Endothelial cell of umbilical vein (primary cell): ENCODE results near the gene ZBTB20. TPM values are rescaled to one million over a fixed set of nuclear protein-coding genes. Genes with fewer than 3 reads are reported as not detected.

Experiments used
- BruUV-seq: library from RNA; stranded (reverse); fragments of 400-500 nt; replicated peaks from 2 replicates; lab custom pipeline; 2021; lab: Mats Ljungman, UMichigan
- CTCF ChIA-PET: fragments of 300-600, 350-600 bp; sonication (Branson Sonifier 250); formaldehyde crosslinking; loops from one replicate; lab custom pipeline; 2021; ENCODE audit warnings: antibody characterized with exemption, inconsistent platforms; lab: Charles Lee
- POLR2A ChIA-PET: fragments of 300-600, 350-600 bp; sonication (Branson Sonifier 250); formaldehyde crosslinking; loops from one replicate; lab custom pipeline; 2021; ENCODE audit warnings: antibody characterized with exemption, inconsistent platforms; lab: Charles Lee
- DNase-seq: peaks from one replicate; pipeline ENCODE4 v3.0.0-alpha.2; 2011; ENCODE audit warnings: low read depth, low spot score
- FAIRE-seq: peaks from 2 replicates; lab custom pipeline; 2011; peaks lifted over from hg19 to GRCh38; lab: Jason Lieb, UNC
- H2AFZ ChIP-seq: 2 replicates; pipeline ENCODE4 v1.6.0; 2012; ENCODE audit warnings: low read depth, low read length, control low read depth, inconsistent platforms
- H3K27ac ChIP-seq: 2 replicates; pipeline ENCODE4 v1.5.1; 2011; ENCODE audit warnings: low read depth, mild to moderate bottlenecking, control low read depth, low read length, moderate library complexity; ENCODE audit not compliant: insufficient read depth
- H3K27me3 ChIP-seq, 2 experiments: 2 replicates each; pipeline versions ENCODE4 v1.6.0 to v1.6.1; 2011; ENCODE audit warnings: low read length in 2 of 2, mixed read lengths in 1 of 2; ENCODE audit not compliant: control insufficient read depth in 2 of 2, insufficient read depth in 2 of 2
- H3K36me3 ChIP-seq, 2 experiments: 2 replicates in 1 of 2; 3 replicates in 1 of 2; pipeline ENCODE4 v1.5.1; 2011; ENCODE audit warnings: low read length in 2 of 2, mild to moderate bottlenecking in 1 of 2, moderate library complexity in 1 of 2; ENCODE audit not compliant: control insufficient read depth in 2 of 2, insufficient read depth in 2 of 2; ENCODE audit errors: extremely low read depth in 1 of 2
- H3K4me1 ChIP-seq: 3 replicates; pipeline ENCODE4 v1.5.1; 2011; ENCODE audit warnings: mild to moderate bottlenecking, low read length; ENCODE audit not compliant: control insufficient read depth, insufficient read depth; ENCODE audit errors: extremely low read depth
- H3K4me2 ChIP-seq: 2 replicates; pipeline ENCODE4 v1.6.1; 2011; ENCODE audit warnings: low read length, control low read depth, mixed read lengths; ENCODE audit not compliant: insufficient read depth
- H3K4me3 ChIP-seq, 3 experiments: fragments of 200-600 bp in 1 of 3; sonication (generic), shearing (Covaris generic) in 1 of 3; replicated peaks in 1 of 3; 2 replicates each; pipeline ENCODE4 v1.5.1; 2011 to 2016; ENCODE audit warnings: control low read depth in 3 of 3, low read length in 3 of 3, mild to moderate bottlenecking in 2 of 3, inconsistent platforms in 1 of 3, low read depth in 1 of 3, moderate library complexity in 1 of 3; ENCODE audit not compliant: insufficient read depth in 1 of 3
- H3K79me2 ChIP-seq: 2 replicates; pipeline ENCODE4 v1.6.0; 2012; ENCODE audit warnings: low read length, inconsistent platforms; ENCODE audit not compliant: control insufficient read depth, insufficient read depth
- H3K9ac ChIP-seq: replicated peaks from 2 replicates; pipeline ENCODE3; 2011; ENCODE audit warnings: low read length, control low read depth; ENCODE audit not compliant: insufficient read depth; ENCODE audit errors: extremely low read depth
- H3K9me1 ChIP-seq: replicated peaks from 3 replicates; pipeline ENCODE4 v1.6.0; 2011; ENCODE audit warnings: mild to moderate bottlenecking, low read length; ENCODE audit not compliant: control insufficient read depth, insufficient read depth; ENCODE audit errors: extremely low read depth
- H3K9me3 ChIP-seq: replicated peaks from 2 replicates; pipeline ENCODE4 v1.5.1; 2012; ENCODE audit warnings: low read length, inconsistent platforms; ENCODE audit not compliant: control insufficient read depth, insufficient read depth
- H4K20me1 ChIP-seq: replicated peaks from 2 replicates; pipeline ENCODE3; 2011; ENCODE audit warnings: mild to moderate bottlenecking, low read length; ENCODE audit not compliant: control insufficient read depth, insufficient read depth; ENCODE audit errors: extremely low read depth
- EZH2 ChIP-seq: IDR thresholded peaks from 2 replicates; pipeline ENCODE4 v1.6.1; 2012; ENCODE audit warnings: borderline replicate concordance, low read depth, mild to moderate bottlenecking, moderate library complexity, low read length, inconsistent platforms; ENCODE audit not compliant: severe bottlenecking
- FOS ChIP-seq: IDR thresholded peaks from 2 replicates; pipeline ENCODE4 v1.6.1; 2011; ENCODE audit warnings: mild to moderate bottlenecking, low read length, moderate library complexity, borderline replicate concordance; ENCODE audit not compliant: insufficient read depth
- GATA2 ChIP-seq: IDR thresholded peaks from 2 replicates; pipeline ENCODE4 v1.7.0; 2011; ENCODE audit warnings: low read depth, mild to moderate bottlenecking, moderate library complexity, mixed read lengths, low read length; ENCODE audit not compliant: insufficient read length, insufficient read depth
- JUN ChIP-seq: IDR thresholded peaks from 2 replicates; pipeline ENCODE4 v1.6.1; 2011; ENCODE audit warnings: borderline replicate concordance, low read depth; ENCODE audit not compliant: insufficient read length, insufficient read depth
- MAX ChIP-seq: IDR thresholded peaks from 2 replicates; pipeline ENCODE4 v1.6.1; 2011; ENCODE audit not compliant: insufficient read depth, insufficient read length
- MYC ChIP-seq: IDR thresholded peaks from one replicate; pipeline ENCODE4 v1.6.1; 2011; ENCODE audit warnings: mild to moderate bottlenecking, low read depth, low read length
- POLR2A ChIP-seq: IDR thresholded peaks from 2 replicates; pipeline ENCODE4 v1.6.1; 2012; ENCODE audit warnings: low read depth, mild to moderate bottlenecking, control low read depth, low read length
- POLR2AphosphoS5 ChIP-seq: IDR thresholded peaks from 2 replicates; pipeline ENCODE4 v1.6.1; 2012; ENCODE audit warnings: low read depth, mild to moderate bottlenecking, control low read depth, low read length, moderate library complexity; ENCODE audit not compliant: insufficient read depth
- dilution Hi-C: fragments of 300-500 bp; cut with MboI; formaldehyde crosslinking; loops from one replicate; pipeline ENCODE4 v1.15.0; 2019; ENCODE audit warnings: low sequenced_read_pairs; ENCODE audit not compliant: extremely low pct_ligation_motif_present
- intact Hi-C: fragments of 100-400 bp; cut with micrococcal nuclease; formaldehyde crosslinking; loops from one replicate; pipeline ENCODE4 v1.10.0; 2022
- polyA plus RNA-seq, 4 experiments: library from polyadenylated mRNA; depleted of rRNA in 3 of 4; stranded (reverse) in 3 of 4; unstranded in 1 of 4; fragments of >200 nt; gene quantifications; 2 replicates each; pipeline versions ENCODE4 v1.2.1 to v1.2.3, GENCODE V29; 2011 to 2012; ENCODE audit warnings: missing spikeins in 1 of 4
- total RNA-seq: library from RNA; stranded (reverse); gene quantifications from 2 replicates; pipeline ENCODE4 v1.2.3, GENCODE V29; 2021
- TF ChIP-seq, protein P1 (sequence below), 2 donors: IDR thresholded peaks; 1 replicate in 1 of 2; 2 replicates in 1 of 2; pipeline ENCODE4 v1.5.1; 2011; ENCODE audit warnings: low read length in 2 of 2, mild to moderate bottlenecking in 2 of 2, moderate library complexity in 2 of 2, control low read depth in 1 of 2, inconsistent platforms in 1 of 2, low read depth in 1 of 2; ENCODE audit not compliant: insufficient read depth in 1 of 2; ENCODE audit errors: extremely low read depth in 1 of 2

ZBTB20 gene
- total and polyA plus RNA-seq, 2 donors (not counting 3 experiments of a cell fraction or from before 2014, with no cell fraction given), result 2.1 to 20.5 TPM

- no peak overlapping the region for H3K4me3 ChIP-seq
- no peak overlapping the region for H2AFZ ChIP-seq
- H3K27ac ChIP-seq, result no peak overlapping the region
- BruUV-seq, result no TSS peak
- H3K9me1 ChIP-seq, result no peaks in the 10 kb centered on the region
- intact Hi-C loops (loop anchor here (1.0 to 2.0 kb wide), 3 partner anchors 10 to 185 kb away; no protein-coding TSS in a partner anchor), dilution Hi-C loops (no loop called here)
- DNase-seq, result no peak
- no peaks in the 10 kb centered on the region for H3K4me1 ChIP-seq
- H3K79me2 ChIP-seq, result no peaks in the 10 kb centered on the region
- H3K36me3 ChIP-seq, result peaks cover 0 to 1% of the 10 kb centered on the region in 2 experiments
- no peaks in the 10 kb centered on the region for H4K20me1 ChIP-seq
- H3K4me2 ChIP-seq, result no peak overlapping the region
- H3K27me3 ChIP-seq, result no peaks in the 10 kb centered on the region
- CTCF ChIA-PET, result interaction anchor here (1.0 to 2.1 kb wide), 5 partner anchors 10 to 82 kb away, joined by 3 to 9 read pairs (median 4); no protein-coding TSS in a partner anchor
- H3K9me3 ChIP-seq, result no peaks in the 10 kb centered on the region
- TF ChIP-seq MYC (no peak), POLR2A (no peak), MAX (no peak), GATA2 (no peak), FOS (no peak), JUN (no peak), POLR2AphosphoS5 (no peak), EZH2 (no peak)
- TF ChIP-seq, protein P1, sequence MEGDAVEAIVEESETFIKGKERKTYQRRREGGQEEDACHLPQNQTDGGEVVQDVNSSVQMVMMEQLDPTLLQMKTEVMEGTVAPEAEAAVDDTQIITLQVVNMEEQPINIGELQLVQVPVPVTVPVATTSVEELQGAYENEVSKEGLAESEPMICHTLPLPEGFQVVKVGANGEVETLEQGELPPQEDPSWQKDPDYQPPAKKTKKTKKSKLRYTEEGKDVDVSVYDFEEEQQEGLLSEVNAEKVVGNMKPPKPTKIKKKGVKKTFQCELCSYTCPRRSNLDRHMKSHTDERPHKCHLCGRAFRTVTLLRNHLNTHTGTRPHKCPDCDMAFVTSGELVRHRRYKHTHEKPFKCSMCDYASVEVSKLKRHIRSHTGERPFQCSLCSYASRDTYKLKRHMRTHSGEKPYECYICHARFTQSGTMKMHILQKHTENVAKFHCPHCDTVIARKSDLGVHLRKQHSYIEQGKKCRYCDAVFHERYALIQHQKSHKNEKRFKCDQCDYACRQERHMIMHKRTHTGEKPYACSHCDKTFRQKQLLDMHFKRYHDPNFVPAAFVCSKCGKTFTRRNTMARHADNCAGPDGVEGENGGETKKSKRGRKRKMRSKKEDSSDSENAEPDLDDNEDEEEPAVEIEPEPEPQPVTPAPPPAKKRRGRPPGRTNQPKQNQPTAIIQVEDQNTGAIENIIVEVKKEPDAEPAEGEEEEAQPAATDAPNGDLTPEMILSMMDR (IDR thresholded peaks at IDR 0.05; ENCODE audit: extremely low read depth in 1 of 2, insufficient read depth in 1 of 2, low read depth in 1 of 2, low read length in 2 of 2), result no peak
- FAIRE-seq, result no peak
- POLR2A ChIA-PET, result no interaction called here
- no peak overlapping the region for H3K9ac ChIP-seq
These were observed 810.2 kb downstream of the ZBTB20 start for GRCh38 chr3:114336857-114337256.
